Activated CD8-positive, alpha-beta memory T cell treated with anti-CD3 and anti-CD28 coated beads, Interleukin-2, amount 10 ng/mL, durations not matched to agents 7 days and 5 days (primary cell): ENCODE data around the gene CSHL1. TPM values are rescaled to one million over a fixed set of nuclear protein-coding genes. Genes with fewer than 3 reads are reported as not detected.
A peak's percentile ranks its signal among the peaks of the same experiment; 100 is the strongest.

ENCODE experiments used
- ATAC-seq: fragments of 150-1000 bp; cut with Tn5 transposase; one replicate; pipeline ENCODE4 v1.10.0; 2021; ENCODE audit warnings: moderate library complexity
- CTCF ChIA-PET: fragments of 350-600 bp; sonication (Branson Sonifier 250); formaldehyde crosslinking; loops from one replicate; lab custom pipeline; 2021; ENCODE audit warnings: antibody characterized with exemption; lab: Charles Lee
- DNase-seq: peaks from one replicate; pipeline ENCODE4 v3.0.0-alpha.2; 2020
- H3K27ac Mint-ChIP-seq: one replicate; pipeline ENCODE4 v1.8.0; 2021; ENCODE audit warnings: mild to moderate bottlenecking, mixed read lengths
- H3K27me3 Mint-ChIP-seq: one replicate; pipeline ENCODE4 v1.8.0; 2021; ENCODE audit warnings: mixed read lengths
- H3K36me3 Mint-ChIP-seq: one replicate; pipeline ENCODE4 v1.8.0; 2021; ENCODE audit warnings: mild to moderate bottlenecking, mixed read lengths
- H3K4me1 Mint-ChIP-seq: one replicate; pipeline ENCODE4 v1.8.0; 2021; ENCODE audit warnings: mixed read lengths
- H3K4me3 Mint-ChIP-seq: one replicate; pipeline ENCODE4 v1.8.0; 2021; ENCODE audit warnings: mild to moderate bottlenecking, moderate library complexity, mixed read lengths
- H3K9me3 Mint-ChIP-seq: one replicate; pipeline ENCODE4 v1.8.0; 2022; ENCODE audit warnings: low read depth, mixed read lengths
- total RNA-seq, 2 experiments: library from RNA; stranded (reverse); gene quantifications; one replicate each; pipeline ENCODE4 v1.2.3, GENCODE V29; 2021

CSHL1 gene
- total RNA-seq = not detected

DNA sequence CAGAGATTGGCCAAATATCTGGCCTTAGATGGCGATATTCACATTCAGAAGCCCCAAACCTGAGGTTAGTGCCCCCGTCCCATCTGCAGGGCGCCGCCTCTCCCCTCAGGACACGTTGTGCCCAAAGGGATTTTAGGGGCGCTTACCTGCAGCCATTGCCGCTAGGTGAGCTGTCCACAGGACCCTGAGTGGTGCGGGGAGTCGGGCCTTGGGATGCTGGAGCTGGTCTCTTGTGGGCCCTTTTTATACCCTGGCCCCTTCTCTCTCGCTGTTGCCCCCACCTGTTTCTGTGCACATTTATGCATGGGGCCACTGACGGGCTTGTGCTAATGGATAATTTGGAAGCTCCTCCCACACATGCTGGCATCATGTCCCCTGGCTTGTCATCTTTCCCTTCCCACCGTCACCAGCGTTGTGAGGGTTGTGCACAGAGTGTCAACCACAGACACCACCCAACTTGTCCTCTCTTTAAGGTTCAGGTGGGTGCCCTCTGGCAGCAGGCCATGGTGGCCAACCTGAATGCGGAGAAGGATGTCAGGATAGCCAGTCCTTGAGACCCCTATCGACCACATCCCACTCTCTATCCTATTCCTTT is at the start of gene CSHL1:
CSHL1 (minus strand) TSS at position 218 of the 595 bp plus-strand sequence; CDS start at position 156, 62 bp downstream.
- Mint-ChIP-seq H3K36me3 (no peaks in the 10 kb centered on the region), H3K27me3 (peaks cover 35% of the 10 kb centered on the region), H3K27ac (no peak within 1 kb of the TSS), H3K4me1 (no peaks in the 10 kb centered on the region), H3K9me3 (no peaks in the 10 kb centered on the region), H3K4me3 (no peak within 1 kb of the TSS)
- DNase-seq (no peak), ATAC-seq (no peak)
- CTCF ChIA-PET = interaction anchor here (0.6 to 7.8 kb wide), 22 partner anchors 8 to 371 kb away, joined by 3 to 68 read pairs (median 5); partner anchors contain the start of genes ERN1 and ICAM2

DNA sequence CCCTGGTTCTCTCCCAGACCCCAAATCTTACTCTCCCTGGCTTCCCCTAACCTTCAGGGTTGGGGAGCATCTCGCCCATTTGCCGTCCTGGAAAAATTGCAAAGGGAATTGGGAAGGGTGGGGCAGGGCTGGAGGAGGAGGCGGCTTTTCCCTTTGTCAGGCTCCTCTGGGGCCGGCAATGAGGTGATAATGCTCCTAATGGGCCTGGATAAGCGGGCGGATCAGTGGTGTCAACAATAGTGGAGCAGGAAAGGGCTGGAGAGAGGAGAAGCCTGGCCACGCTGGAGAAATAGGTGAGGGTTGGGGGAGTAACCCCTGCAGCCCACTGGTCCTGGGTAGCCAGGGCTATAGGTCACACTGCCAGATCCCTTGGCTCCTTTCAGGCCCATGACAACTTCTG is 49.4 kb upstream of the CSHL1 start:
- H3K4me1 Mint-ChIP-seq = peaks cover 2% of the 10 kb centered on the region
- H3K27me3 Mint-ChIP-seq = no peaks in the 10 kb centered on the region
- H3K4me3 Mint-ChIP-seq = no peak overlapping the region
- no peak overlapping the region for H3K27ac Mint-ChIP-seq
- H3K36me3 Mint-ChIP-seq = no peaks in the 10 kb centered on the region
- CTCF ChIA-PET = interaction anchor here (1.2 kb wide), 1 partner anchor 111 kb away, joined by 4 read pairs; no protein-coding TSS in a partner anchor
- H3K9me3 Mint-ChIP-seq = no peaks in the 10 kb centered on the region
- DNase-seq (no peak), ATAC-seq (no peak)

DNA sequence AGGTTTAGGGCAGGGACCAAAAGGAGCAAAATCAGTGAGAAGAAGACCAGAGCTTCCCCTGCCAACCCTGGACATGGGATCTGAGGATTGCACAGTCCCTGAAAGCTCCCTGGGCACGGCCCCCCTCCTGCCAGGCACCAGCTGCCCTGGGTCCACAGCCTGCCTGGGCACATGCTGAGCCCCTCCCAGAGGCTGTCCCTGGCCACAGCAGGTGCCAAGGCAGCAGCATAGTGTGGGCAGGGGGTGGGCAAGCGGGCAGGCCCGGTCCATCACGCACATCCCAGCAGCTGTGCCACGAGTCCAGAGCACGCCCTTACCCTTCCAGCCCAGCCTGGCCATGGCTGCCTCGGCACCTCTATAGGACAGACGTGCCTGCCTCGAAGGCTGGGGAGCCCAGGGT is 48.9 kb upstream of the CSHL1 start:
- Mint-ChIP-seq H3K4me1 (peaks cover 4% of the 10 kb centered on the region), H3K36me3 (no peaks in the 10 kb centered on the region), H3K27ac (no peak overlapping the region), H3K4me3 (no peak overlapping the region), H3K27me3 (no peaks in the 10 kb centered on the region), H3K9me3 (no peaks in the 10 kb centered on the region)
- no peak for ATAC-seq
- DNase-seq = no peak
- CTCF ChIA-PET = interaction anchor here (1.2 to 1.4 kb wide), 2 partner anchors 65 to 111 kb away, joined by 3 to 4 read pairs; no protein-coding TSS in a partner anchor

DNA sequence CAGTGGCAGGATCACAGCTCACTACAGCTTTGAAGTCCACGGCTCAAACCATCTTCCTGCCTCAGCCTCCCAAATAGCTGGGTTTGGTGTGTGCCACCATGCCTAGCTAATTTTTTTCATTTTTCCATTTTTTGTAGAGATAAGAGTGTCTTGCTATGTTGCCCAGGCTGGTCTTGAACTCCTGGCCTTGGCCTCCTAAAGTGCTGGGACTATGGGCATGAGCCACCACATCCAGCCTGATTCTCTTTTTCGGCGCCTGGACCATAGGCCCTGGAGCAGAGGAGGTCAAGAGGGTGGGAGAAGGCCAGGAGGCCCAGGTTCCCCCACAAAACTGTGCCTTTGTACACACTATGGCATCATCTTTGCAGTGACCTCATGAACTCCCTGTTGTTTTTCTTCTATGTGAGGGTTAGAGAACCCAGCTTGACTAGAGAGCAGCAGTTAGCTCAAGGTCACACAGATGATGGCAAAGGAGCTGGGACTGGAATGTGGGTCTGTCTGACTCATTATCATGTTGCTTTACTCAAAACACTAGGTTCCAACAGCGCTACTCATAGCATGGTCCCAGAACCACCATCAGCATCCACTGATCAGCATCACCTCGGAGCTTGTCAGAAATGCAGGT is 45.4 kb upstream of the CSHL1 start:
- Mint-ChIP-seq H3K36me3 (no peaks in the 10 kb centered on the region), H3K27ac (no peak overlapping the region), H3K4me1 (peaks cover 21% of the 10 kb centered on the region), H3K4me3 (no peak overlapping the region), H3K27me3 (no peaks in the 10 kb centered on the region), H3K9me3 (no peaks in the 10 kb centered on the region)
- DNase-seq (no peak), ATAC-seq (no peak)
- CTCF ChIA-PET = interaction anchor here (1.0 to 5.5 kb wide), 7 partner anchors 10 to 70 kb away, joined by 3 to 23 read pairs (median 6); partner anchors contain the start of gene GH1

DNA sequence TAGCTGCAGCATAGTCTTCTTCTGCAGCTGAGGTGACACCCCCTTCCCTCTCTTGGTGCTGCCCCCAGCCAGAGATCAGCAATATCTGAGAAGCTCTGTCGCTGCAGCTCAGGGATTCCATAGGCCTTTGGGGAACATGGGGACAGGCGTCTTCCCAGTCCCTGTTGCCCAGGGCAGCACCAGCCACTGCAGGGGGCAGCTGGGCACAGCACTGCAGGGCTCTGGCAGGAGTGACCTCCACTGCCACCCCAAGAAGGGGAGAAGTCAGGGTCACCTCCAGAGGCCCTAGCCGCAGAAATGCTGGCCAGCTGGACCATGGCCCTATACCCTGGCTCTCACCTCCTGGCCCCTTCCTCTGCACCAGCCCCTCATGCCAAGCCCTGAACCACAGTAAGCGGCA is 44.7 kb upstream of the CSHL1 start:
- DNase-seq (no peak), ATAC-seq (no peak)

GRCh38 chr17:63955232-63955631 is 44.2 kb upstream of the CSHL1 start:
- Mint-ChIP-seq H3K9me3 (no peaks in the 10 kb centered on the region), H3K27ac (no peak overlapping the region), H3K36me3 (no peaks in the 10 kb centered on the region), H3K4me1 (peaks cover 20% of the 10 kb centered on the region), H3K27me3 (no peaks in the 10 kb centered on the region), H3K4me3 (no peak overlapping the region)
- ATAC-seq (no peak), DNase-seq (no peak)
- CTCF ChIA-PET = interaction anchor here (1.1 to 5.5 kb wide), 7 partner anchors 9 to 178 kb away, joined by 3 to 23 read pairs (median 9); partner anchors contain the start of gene GH1

More for the DNA sequence above, 44.7 kb upstream of the CSHL1 start:
- CTCF ChIA-PET = interaction anchor here (1.0 to 5.5 kb wide), 7 partner anchors 10 to 70 kb away, joined by 3 to 23 read pairs (median 6); partner anchors contain the start of gene GH1
- no peaks in the 10 kb centered on the region for H3K27me3 Mint-ChIP-seq
- H3K4me3 Mint-ChIP-seq = no peak overlapping the region
- no peak overlapping the region for H3K27ac Mint-ChIP-seq
- H3K4me1 Mint-ChIP-seq = peaks cover 20% of the 10 kb centered on the region
- H3K36me3 Mint-ChIP-seq = no peaks in the 10 kb centered on the region
- H3K9me3 Mint-ChIP-seq = no peaks in the 10 kb centered on the region

GRCh38 chr17:63954402-63955063 is 43.5 kb upstream of the CSHL1 start:
- CTCF ChIA-PET = interaction anchor here (0.7 to 5.5 kb wide), 10 partner anchors 9 to 179 kb away, joined by 3 to 23 read pairs (median 4); partner anchors contain the start of gene GH1
- DNase-seq (peak; percentile 61), ATAC-seq (peak; percentile 64)
- no peaks in the 10 kb centered on the region for H3K9me3 Mint-ChIP-seq
- no peaks in the 10 kb centered on the region for H3K36me3 Mint-ChIP-seq
- peaks cover 20% of the 10 kb centered on the region for H3K4me1 Mint-ChIP-seq
- H3K27me3 Mint-ChIP-seq = no peaks in the 10 kb centered on the region
- peak overlapping the region; percentile 63 for H3K27ac Mint-ChIP-seq
- no peak overlapping the region for H3K4me3 Mint-ChIP-seq

DNA sequence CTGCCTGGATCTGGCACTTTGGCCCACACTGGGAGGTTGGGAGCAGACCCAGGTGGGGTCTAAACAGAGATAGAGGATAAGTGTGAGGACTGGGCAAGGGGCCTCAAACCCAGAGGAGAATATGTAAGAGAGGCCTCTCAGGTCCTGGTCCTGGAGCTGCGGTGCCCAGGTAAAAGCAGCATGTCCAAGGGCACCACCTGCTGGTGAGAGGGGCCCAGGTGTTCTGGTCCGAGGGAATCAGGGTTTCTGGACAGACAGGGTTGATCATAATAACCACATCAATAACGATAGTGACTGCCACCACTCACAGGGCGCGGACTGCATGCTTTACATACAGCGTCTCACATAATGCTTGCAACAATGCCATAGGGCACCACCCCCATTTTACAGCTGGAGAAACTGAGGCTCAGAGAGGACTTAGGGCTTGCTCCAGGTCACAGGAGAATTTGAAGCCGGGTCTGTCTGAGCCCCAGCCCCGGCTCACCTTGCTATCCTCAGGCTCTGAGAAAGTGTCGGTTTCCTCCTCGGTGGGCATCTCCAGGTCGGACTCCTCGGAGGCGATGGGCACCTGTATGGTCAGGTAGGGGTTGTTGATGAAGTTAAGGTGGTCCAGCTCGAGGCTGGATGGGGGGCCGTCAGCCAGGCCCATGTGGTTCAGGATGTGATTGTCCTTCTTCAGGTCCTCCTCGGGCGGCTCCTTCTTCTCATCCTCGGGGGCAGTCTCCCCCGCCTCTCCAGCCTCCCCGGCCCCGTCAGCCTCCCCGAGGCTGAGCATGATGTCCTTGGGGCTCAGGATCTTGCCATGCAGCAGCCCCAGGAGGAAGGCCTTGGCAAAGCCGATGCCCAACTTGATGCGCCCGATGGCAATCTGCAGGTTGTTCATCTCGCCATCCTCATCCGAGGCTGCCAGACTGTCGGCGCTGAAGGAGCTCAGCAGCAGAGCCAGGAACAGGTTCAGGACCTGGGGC is 40.2 kb upstream of the CSHL1 start:
- H3K36me3 Mint-ChIP-seq = no peaks in the 10 kb centered on the region
- no peaks in the 10 kb centered on the region for H3K9me3 Mint-ChIP-seq
- H3K27ac Mint-ChIP-seq = no peak overlapping the region
- H3K27me3 Mint-ChIP-seq = peaks cover 4% of the 10 kb centered on the region
- no peak overlapping the region for H3K4me3 Mint-ChIP-seq
- ATAC-seq (no peak), DNase-seq (peak; percentile 65)
- CTCF ChIA-PET = interaction anchor here (1.0 to 5.5 kb wide), 17 partner anchors 11 to 102 kb away, joined by 3 to 45 read pairs (median 6); partner anchors contain the start of genes CD79B, CSHL1 and GH1
- peaks cover 31% of the 10 kb centered on the region for H3K4me1 Mint-ChIP-seq

GRCh38 chr17:63949576-63950250 is 38.7 kb upstream of the CSHL1 start:
- H3K9me3 Mint-ChIP-seq = no peaks in the 10 kb centered on the region
- no peaks in the 10 kb centered on the region for H3K36me3 Mint-ChIP-seq

DNA sequence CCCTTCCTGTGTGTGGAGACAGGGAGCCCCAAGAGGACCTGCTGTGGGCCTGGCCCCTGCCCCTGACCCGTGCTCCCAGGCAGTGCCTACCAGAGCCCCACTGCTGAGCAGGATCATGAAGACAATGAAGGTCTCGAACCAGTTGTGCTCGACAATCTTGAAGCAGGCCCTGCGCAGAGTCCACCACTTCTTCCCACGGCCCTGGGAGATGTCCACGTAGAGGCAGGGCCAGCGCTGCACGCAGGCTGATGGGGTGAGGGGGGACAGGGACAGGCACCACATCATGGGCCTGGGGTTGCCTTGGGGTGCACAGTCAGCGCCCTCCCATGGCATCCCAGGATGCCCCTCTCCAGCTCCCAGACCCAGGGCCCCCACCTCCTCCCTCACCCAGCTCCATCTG is 37.5 kb upstream of the CSHL1 start:
- no peak overlapping the region for H3K27ac Mint-ChIP-seq
- DNase-seq (no peak), ATAC-seq (no peak)
- H3K4me1 Mint-ChIP-seq = peaks cover 23% of the 10 kb centered on the region
- CTCF ChIA-PET = interaction anchor here (1.0 to 5.4 kb wide), 3 partner anchors 13 to 77 kb away, joined by 3 to 45 read pairs (median 16); partner anchors contain the start of gene GH1
- H3K36me3 Mint-ChIP-seq = no peaks in the 10 kb centered on the region
- no peak overlapping the region for H3K4me3 Mint-ChIP-seq
- H3K9me3 Mint-ChIP-seq = no peaks in the 10 kb centered on the region
- H3K27me3 Mint-ChIP-seq = peaks cover 16% of the 10 kb centered on the region

More at GRCh38 chr17:63949576-63950250, 38.7 kb upstream of the CSHL1 start:
- Mint-ChIP-seq H3K27ac (no peak overlapping the region), H3K4me3 (no peak overlapping the region), H3K4me1 (peaks cover 35% of the 10 kb centered on the region), H3K27me3 (peaks cover 10% of the 10 kb centered on the region)
- CTCF ChIA-PET = interaction anchor here (1.0 to 5.4 kb wide), 13 partner anchors 10 to 101 kb away, joined by 3 to 45 read pairs (median 6); partner anchors contain the start of genes CD79B, CSHL1 and GH1
- ATAC-seq (no peak), DNase-seq (no peak)

DNA sequence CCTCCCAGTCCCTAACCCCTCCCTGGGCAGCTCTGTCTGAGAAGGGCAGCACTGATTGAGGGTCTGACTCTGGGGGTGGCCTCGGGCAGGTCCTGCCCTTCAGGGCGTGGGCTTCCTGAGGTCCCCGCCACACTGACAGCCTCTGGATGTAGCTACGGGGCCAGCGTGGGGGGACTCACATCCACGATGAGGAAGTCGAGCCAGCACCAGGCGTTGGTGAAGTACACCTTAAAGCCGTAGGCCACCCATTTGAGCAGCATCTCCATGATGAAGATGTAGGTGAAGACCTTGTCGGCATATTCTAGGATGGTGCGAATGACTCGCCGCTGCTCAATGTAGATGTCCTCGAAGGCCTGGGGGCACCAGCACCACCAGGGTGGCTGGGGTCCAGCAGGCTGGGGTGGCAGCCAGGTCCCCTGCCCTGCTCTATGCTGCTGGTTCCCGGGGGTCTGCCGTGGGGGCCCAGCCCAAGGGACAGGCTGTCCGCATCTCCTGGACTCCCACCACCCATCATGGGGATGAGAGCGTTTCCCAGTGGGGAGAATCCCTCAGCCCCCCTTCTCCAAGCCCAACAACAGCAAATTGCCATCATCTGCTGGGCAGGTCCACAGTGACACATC is 36.8 kb upstream of the CSHL1 start:
- Mint-ChIP-seq H3K9me3 (no peaks in the 10 kb centered on the region), H3K27ac (no peak overlapping the region), H3K4me3 (no peak overlapping the region)

More for the DNA sequence above, 36.8 kb upstream of the CSHL1 start:
- DNase-seq (no peak), ATAC-seq (no peak)
- Mint-ChIP-seq H3K36me3 (no peaks in the 10 kb centered on the region), H3K4me1 (peaks cover 23% of the 10 kb centered on the region), H3K27me3 (peaks cover 18% of the 10 kb centered on the region)
- CTCF ChIA-PET = interaction anchor here (1.7 to 3.1 kb wide), 9 partner anchors 17 to 186 kb away, joined by 6 to 77 read pairs (median 22); partner anchors contain the start of genes CSHL1, GH1 and ICAM2
